Lower lobe of right lung (tissue), 2 donors: ENCODE measurements around the gene ABLIM3. TPM values are rescaled to one million over a fixed set of nuclear protein-coding genes. Genes with fewer than 3 reads are reported as not detected.

Experiments used
- ATAC-seq, 2 donors: fragments of 200-7000 bp; cut with Tn5 transposase; one replicate each; pipeline ENCODE4 v1.9.1; 2020 to 2022; ENCODE audit warnings: mild to moderate bottlenecking in 2 of 2, moderate library complexity in 2 of 2
- DNase-seq: peaks from one replicate; pipeline ENCODE4 v3.0.0-alpha.2; 2020
- H3K27ac ChIP-seq: fragments of 200-600 bp; one replicate; pipeline ENCODE4 v1.8.0; 2022
- H3K27me3 ChIP-seq: fragments of 200-600 bp; one replicate; pipeline ENCODE4 v1.8.0; 2022; ENCODE audit warnings: low read depth
- H3K36me3 ChIP-seq: fragments of 200-600 bp; one replicate; pipeline ENCODE4 v1.8.0; 2022; ENCODE audit warnings: mild to moderate bottlenecking
- H3K4me1 ChIP-seq: fragments of 200-600 bp; one replicate; pipeline ENCODE4 v1.8.0; 2022
- H3K4me3 ChIP-seq: fragments of 200-600 bp; one replicate; pipeline ENCODE4 v1.8.0; 2022; ENCODE audit warnings: mild to moderate bottlenecking
- H3K9me3 ChIP-seq: fragments of 200-600 bp; one replicate; pipeline ENCODE4 v1.8.0; 2022
- intact Hi-C: fragments of 100-400 bp; cut with DNase I; formaldehyde crosslinking; loops from one replicate; pipeline ENCODE4 v1.11.0; 2022
- total RNA-seq: library from RNA; stranded (reverse); fragmentation: NEBNext Ultra II Directional; extraction: Animal tissue kit (Norgen Biotek cat#: 25700); gene quantifications from one replicate; pipeline ENCODE4 v1.2.1, GENCODE V29; 2021
- TF ChIP-seq, protein P1 (sequence below): fragments of 200-600 bp; IDR thresholded peaks from one replicate; pipeline ENCODE4 v1.8.0; 2022; ENCODE audit warnings: antibody characterized with exemption, mild to moderate bottlenecking
- donor health status: DM: no; HTN: yes; CAD: no; lungs with severe emphysema.

ABLIM3 gene
- total RNA-seq, 1 donor from 2014 or later, result 26.7 TPM

DNA sequence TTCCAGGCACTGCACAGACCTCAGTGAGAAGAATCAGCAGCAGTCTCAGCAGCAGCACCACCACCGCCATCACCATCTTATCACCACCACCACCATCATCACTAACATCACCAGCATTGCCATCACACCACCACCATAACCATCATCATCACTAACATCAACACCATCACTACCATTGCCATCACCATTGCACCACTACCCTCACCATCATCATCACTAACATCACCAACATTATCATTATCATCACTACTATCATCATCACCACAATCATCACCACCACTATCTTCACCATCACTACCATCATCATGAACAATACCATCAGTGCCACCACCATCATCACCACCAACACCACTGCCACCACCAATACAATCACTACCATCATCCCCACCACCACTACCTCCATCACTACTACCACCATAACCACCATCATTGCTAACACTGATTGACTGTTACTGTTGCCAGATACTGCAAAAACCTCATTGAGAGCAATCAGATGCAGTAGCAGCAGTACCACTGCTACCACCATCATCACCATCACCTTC, 61.7 kb downstream of the ABLIM3 start:
- Histone ChIP-seq H3K4me1 (peaks cover 8% of the 10 kb centered on the region), H3K4me3 (no peak overlapping the region), H3K27me3 (no peaks in the 10 kb centered on the region), H3K9me3 (no peaks in the 10 kb centered on the region), H3K27ac (no peak overlapping the region), H3K36me3 (peaks cover 12% of the 10 kb centered on the region)
- TF ChIP-seq, protein P1, sequence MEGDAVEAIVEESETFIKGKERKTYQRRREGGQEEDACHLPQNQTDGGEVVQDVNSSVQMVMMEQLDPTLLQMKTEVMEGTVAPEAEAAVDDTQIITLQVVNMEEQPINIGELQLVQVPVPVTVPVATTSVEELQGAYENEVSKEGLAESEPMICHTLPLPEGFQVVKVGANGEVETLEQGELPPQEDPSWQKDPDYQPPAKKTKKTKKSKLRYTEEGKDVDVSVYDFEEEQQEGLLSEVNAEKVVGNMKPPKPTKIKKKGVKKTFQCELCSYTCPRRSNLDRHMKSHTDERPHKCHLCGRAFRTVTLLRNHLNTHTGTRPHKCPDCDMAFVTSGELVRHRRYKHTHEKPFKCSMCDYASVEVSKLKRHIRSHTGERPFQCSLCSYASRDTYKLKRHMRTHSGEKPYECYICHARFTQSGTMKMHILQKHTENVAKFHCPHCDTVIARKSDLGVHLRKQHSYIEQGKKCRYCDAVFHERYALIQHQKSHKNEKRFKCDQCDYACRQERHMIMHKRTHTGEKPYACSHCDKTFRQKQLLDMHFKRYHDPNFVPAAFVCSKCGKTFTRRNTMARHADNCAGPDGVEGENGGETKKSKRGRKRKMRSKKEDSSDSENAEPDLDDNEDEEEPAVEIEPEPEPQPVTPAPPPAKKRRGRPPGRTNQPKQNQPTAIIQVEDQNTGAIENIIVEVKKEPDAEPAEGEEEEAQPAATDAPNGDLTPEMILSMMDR, result no peak
- no peak for ATAC-seq
- no peak for DNase-seq
- intact Hi-C loops, result no loop called here

DNA sequence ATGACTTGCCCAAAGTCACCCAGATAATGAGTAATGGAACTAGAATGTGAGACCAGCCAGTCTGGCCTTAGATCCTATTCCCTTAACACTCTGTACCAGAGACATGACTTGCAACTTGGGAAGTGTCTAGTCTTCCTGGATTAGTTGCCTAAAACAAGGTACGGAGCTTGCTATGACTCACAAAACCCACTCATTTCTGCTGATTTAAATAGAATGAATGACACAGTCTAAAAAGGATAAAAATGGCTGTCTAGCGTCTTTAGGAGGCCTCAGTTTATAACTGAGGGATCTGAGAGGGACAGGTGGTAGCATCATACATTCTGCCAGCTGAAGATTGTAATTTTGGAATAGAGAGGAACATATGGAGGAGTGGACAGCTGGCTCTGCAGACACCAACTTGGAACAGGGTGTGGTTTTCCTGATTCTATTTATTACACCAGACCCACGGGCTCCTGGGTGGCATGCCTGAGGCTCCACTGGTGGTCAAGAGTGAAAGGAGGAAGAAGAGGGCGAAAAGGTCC, 62.7 kb downstream of the ABLIM3 start:
- ATAC-seq (no peak), DNase-seq (no peak)
- TF ChIP-seq, protein P1, result no peak
- Histone ChIP-seq H3K27ac (no peak overlapping the region), H3K36me3 (peaks cover 12% of the 10 kb centered on the region), H3K4me1 (peaks cover 8% of the 10 kb centered on the region), H3K4me3 (no peak overlapping the region), H3K9me3 (no peaks in the 10 kb centered on the region), H3K27me3 (no peaks in the 10 kb centered on the region)
- intact Hi-C loops, result no loop called here

DNA sequence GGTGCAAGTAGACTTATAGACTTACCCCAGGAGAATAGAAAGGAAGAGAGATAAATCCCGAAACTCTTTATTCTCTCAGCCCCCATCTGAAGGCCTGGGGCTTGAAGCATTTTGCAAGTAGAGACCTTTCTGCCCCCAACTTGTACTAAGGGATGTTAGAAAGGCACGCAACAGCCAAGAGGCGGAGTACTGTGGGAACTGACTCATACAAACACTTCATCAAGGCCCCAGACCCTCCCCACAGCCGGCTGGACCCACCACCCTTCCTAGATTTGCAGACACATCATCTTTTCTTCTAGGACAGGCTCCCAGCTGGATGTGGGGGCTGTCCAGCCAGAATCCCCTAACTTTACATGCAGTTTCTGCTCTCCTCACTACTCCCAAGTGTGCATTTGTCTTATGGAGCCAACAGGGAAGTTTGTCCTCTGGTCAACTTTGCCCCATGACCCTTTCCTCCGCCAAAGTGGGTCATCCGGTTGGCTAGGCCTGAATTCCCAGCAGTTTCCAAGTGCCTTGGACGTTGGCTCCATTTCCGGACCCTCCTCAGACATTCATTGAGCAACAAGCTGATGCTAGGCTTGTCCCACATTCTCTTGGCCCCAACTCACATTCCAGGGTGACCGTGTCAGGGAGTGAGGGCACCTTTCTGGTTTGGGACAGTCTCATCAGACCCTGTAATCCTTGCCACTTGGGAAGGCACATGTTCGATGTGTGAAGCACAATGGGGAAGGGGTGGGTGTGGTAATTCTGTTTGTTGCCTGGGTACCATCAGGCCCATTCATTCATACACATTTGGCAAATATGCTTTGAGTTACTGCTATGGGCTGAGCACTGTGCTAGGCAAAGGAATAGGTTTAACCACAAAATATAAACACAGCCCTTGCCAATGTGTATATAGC, 64.6 kb downstream of the ABLIM3 start:
- Histone ChIP-seq H3K9me3 (no peaks in the 10 kb centered on the region), H3K27ac (peak overlapping the region; percentile 18), H3K4me1 (peaks cover 8% of the 10 kb centered on the region), H3K4me3 (no peak overlapping the region), H3K27me3 (no peaks in the 10 kb centered on the region), H3K36me3 (peaks cover 10% of the 10 kb centered on the region)
- TF ChIP-seq, protein P1, result no peak
- DNase-seq (peak; percentile 48), ATAC-seq (peak; percentile 58 to 66)
- intact Hi-C loops, result no loop called here

DNA sequence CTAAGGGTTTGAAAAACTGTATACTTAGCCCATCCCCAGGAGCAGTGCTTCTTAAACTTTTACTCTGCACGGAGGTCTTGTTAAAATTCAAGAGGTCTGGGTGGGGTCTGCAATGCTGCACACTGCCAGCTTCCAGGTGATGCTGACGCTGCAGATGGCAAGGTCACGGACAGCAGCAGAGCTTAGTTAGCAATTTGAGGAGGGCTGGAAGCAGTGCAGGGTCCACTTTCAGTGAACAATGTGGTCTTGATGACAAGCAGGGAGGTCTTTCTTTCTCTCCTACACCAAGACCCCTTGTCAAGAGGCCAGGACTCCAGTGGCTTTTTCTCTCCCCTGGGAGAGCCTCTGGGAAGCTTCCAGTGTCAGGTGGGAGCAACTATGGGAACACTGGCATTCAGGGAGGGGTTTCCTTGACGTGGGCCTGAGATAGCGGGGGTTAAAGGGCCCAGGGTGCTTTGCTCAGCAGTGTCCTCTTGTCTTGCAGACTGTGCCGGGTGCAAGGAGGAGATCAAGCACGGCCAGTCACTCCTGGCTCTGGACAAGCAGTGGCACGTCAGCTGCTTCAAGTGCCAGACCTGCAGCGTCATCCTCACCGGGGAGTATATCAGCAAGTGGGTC, 65.3 kb downstream of the ABLIM3 start:
- peaks cover 12% of the 10 kb centered on the region for H3K4me1 ChIP-seq
- H3K27ac ChIP-seq, result peak overlapping the region; percentile 18
- ATAC-seq (peak in 1 of 2 donors; percentile 13), DNase-seq (no peak)
- H3K4me3 ChIP-seq, result no peak overlapping the region
- H3K9me3 ChIP-seq, result no peaks in the 10 kb centered on the region
- peaks cover 10% of the 10 kb centered on the region for H3K36me3 ChIP-seq
- H3K27me3 ChIP-seq, result no peaks in the 10 kb centered on the region
- TF ChIP-seq, protein P1, result no peak
- intact Hi-C loops, result no loop called here

DNA sequence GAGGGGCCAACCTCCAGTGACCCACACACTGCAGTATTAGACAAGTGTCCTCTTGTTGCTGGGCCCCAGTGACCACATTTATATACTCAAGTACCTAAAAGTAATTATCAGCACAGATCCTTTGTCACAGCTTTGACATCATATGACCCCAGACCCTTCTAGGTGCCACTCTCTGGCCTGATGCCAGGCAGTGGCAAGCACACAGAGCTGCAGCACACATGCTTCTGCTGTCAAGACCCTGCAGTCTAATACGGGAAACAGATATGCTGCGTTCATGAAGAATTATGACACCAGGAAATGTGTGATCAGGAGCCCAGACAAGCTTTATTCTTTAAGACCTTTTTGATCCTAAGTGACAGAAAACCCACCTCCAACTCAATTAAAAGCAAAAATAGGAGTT, 66.5 kb downstream of the ABLIM3 start:
- H3K36me3 ChIP-seq, result peaks cover 8% of the 10 kb centered on the region
- no peak overlapping the region for H3K27ac ChIP-seq
- H3K4me1 ChIP-seq, result peaks cover 24% of the 10 kb centered on the region
- no peak for DNase-seq
- no peak overlapping the region for H3K4me3 ChIP-seq
- H3K9me3 ChIP-seq, result no peaks in the 10 kb centered on the region
- no peak for ATAC-seq
- intact Hi-C loops, result no loop called here
- TF ChIP-seq, protein P1, result no peak
- H3K27me3 ChIP-seq, result no peaks in the 10 kb centered on the region
